ENCODE measurements around the gene GSDME. TPM values are rescaled to one million over a fixed set of nuclear protein-coding genes. Genes with fewer than 3 reads are reported as not detected.
"Not testable (repeated sequence)": the region's sequence is repeated elsewhere in the genome, so short reads cannot be mapped to it uniquely, and the experiment has no call there.

GSDME gene
- total and polyA plus RNA-seq, 8 donors = 8.3 to 16.6 (median 12.4) TPM

GRCh38 chr7:24737281-24737680, 20.0 kb downstream of the GSDME start:
- intact Hi-C loops (cut with DNase I) = no loop called here
- DNase-seq (no peak), ATAC-seq (no peak)
- Histone ChIP-seq H3K36me3 (no peaks in the 10 kb centered on the region), H3K4me3 (no peak overlapping the region), H3K9me3 (peaks cover 0 to 11% of the 10 kb centered on the region in 2 donors), H3K27me3 (no peaks in the 10 kb centered on the region), H3K27ac (no peak overlapping the region), H3K4me1 (no peaks in the 10 kb centered on the region)
- TF ChIP-seq CTCF (IDR thresholded peaks at IDR 0.05) = no peak

GRCh38 chr7:24735594-24735993, 21.7 kb downstream of the GSDME start:
- H3K9me3 ChIP-seq = peaks cover 0 to 11% of the 10 kb centered on the region in 2 donors
- H3K27me3 ChIP-seq; DNase-seq; H3K4me1 ChIP-seq; ATAC-seq; H3K27ac ChIP-seq; intact Hi-C loops (cut with DNase I); H3K36me3 ChIP-seq; H3K4me3 ChIP-seq: not testable (repeated sequence)

- DNase-seq = no peak
- intact Hi-C loops (cut with DNase I) = no loop called here
- H3K27ac ChIP-seq = no peak overlapping the region
- H3K36me3 ChIP-seq = no peaks in the 10 kb centered on the region
- TF ChIP-seq CTCF (IDR thresholded peaks at IDR 0.05) = no peak
- ATAC-seq = no peak
- no peak overlapping the region for H3K4me3 ChIP-seq
- no peaks in the 10 kb centered on the region for H3K4me1 ChIP-seq
- H3K9me3 ChIP-seq = peaks cover 0 to 11% of the 10 kb centered on the region in 2 donors
- no peaks in the 10 kb centered on the region for H3K27me3 ChIP-seq
Measured at GRCh38 chr7:24734306-24734705, 23.0 kb downstream of the GSDME start.

- no peak for TF ChIP-seq CTCF (IDR thresholded peaks at IDR 0.05)
- Histone ChIP-seq H3K9me3 (peaks cover 0 to 6% of the 10 kb centered on the region in 2 donors), H3K4me1 (no peaks in the 10 kb centered on the region), H3K36me3 (no peaks in the 10 kb centered on the region), H3K27me3 (no peaks in the 10 kb centered on the region), H3K27ac (no peak overlapping the region), H3K4me3 (no peak overlapping the region)
- no peak for ATAC-seq
- DNase-seq = no peak
- intact Hi-C loops (cut with DNase I) = no loop called here
Measured at GRCh38 chr7:24733414-24734060, 23.7 kb downstream of the GSDME start.

- DNase-seq (peak in 1 of 4 donors; percentile 47), ATAC-seq (no peak)
- Histone ChIP-seq H3K9me3 (peaks cover 0 to under 1% of the 10 kb centered on the region in 2 donors), H3K4me1 (no peaks in the 10 kb centered on the region), H3K27me3 (no peaks in the 10 kb centered on the region), H3K36me3 (no peaks in the 10 kb centered on the region), H3K4me3 (no peak overlapping the region), H3K27ac (no peak overlapping the region)
- intact Hi-C loops (cut with DNase I) = no loop called here
- TF ChIP-seq CTCF (IDR thresholded peaks at IDR 0.05) = no peak
Measured at GRCh38 chr7:24732646-24733413, 24.4 kb downstream of the GSDME start.

Measured in left lung (tissue), 10 donors.